ENCODE data around the gene IQCE.

- TF ChIP-seq, protein P1, sequence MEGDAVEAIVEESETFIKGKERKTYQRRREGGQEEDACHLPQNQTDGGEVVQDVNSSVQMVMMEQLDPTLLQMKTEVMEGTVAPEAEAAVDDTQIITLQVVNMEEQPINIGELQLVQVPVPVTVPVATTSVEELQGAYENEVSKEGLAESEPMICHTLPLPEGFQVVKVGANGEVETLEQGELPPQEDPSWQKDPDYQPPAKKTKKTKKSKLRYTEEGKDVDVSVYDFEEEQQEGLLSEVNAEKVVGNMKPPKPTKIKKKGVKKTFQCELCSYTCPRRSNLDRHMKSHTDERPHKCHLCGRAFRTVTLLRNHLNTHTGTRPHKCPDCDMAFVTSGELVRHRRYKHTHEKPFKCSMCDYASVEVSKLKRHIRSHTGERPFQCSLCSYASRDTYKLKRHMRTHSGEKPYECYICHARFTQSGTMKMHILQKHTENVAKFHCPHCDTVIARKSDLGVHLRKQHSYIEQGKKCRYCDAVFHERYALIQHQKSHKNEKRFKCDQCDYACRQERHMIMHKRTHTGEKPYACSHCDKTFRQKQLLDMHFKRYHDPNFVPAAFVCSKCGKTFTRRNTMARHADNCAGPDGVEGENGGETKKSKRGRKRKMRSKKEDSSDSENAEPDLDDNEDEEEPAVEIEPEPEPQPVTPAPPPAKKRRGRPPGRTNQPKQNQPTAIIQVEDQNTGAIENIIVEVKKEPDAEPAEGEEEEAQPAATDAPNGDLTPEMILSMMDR (IDR thresholded peaks at IDR 0.05): no peak
- no peak for TF ChIP-seq POLR2A (IDR thresholded peaks at IDR 0.05)
Observed at GRCh38 chr7:2663121-2663886, 104.5 kb downstream of the IQCE start.
